Measurements from ENCODE around the gene NECTIN2. TPM values are rescaled to one million over a fixed set of nuclear protein-coding genes. Genes with fewer than 3 reads are reported as not detected.

NECTIN2 gene
- polyA plus RNA-seq, 1 experiment = 80.2 TPM

DNA sequence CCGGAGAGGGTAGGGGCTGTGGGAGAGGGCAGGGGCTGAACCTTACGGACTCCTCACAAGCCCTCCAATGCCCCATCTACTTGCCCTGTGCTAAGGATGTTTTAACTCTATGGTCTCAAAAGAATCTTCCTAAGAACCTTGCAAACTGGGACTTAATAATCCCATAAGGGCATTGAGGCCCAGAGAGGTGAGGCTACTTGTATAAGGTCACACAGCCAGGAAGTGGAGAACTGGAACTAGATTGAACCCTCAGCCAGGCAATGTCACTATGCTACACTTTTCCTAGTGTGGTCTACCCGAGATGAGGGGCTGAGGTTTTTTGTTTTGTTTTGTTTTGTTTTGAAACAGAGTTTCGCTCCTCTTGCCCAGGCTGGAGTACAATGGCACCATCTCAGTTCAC is 85.4 kb downstream of the NECTIN2 start:
- Histone ChIP-seq H3K4me3 (ENCODE audit: low read depth, low read length) (no peak overlapping the region), H3K9me3 (ENCODE audit: control insufficient read depth, insufficient read depth, low read length) (no peaks in the 10 kb centered on the region), H3K27me3 (ENCODE audit: control insufficient read depth, insufficient read depth, low read length) (no peaks in the 10 kb centered on the region), H3K27ac (ENCODE audit: low read depth, low read length) (no peak overlapping the region)
- CTCF ChIA-PET = no interaction called here
- no peak for DNase-seq (ENCODE audit: low read depth, low spot score)
- TF ChIP-seq, protein P1, sequence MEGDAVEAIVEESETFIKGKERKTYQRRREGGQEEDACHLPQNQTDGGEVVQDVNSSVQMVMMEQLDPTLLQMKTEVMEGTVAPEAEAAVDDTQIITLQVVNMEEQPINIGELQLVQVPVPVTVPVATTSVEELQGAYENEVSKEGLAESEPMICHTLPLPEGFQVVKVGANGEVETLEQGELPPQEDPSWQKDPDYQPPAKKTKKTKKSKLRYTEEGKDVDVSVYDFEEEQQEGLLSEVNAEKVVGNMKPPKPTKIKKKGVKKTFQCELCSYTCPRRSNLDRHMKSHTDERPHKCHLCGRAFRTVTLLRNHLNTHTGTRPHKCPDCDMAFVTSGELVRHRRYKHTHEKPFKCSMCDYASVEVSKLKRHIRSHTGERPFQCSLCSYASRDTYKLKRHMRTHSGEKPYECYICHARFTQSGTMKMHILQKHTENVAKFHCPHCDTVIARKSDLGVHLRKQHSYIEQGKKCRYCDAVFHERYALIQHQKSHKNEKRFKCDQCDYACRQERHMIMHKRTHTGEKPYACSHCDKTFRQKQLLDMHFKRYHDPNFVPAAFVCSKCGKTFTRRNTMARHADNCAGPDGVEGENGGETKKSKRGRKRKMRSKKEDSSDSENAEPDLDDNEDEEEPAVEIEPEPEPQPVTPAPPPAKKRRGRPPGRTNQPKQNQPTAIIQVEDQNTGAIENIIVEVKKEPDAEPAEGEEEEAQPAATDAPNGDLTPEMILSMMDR (IDR thresholded peaks at IDR 0.05; ENCODE audit: low read depth, low read length) = no peak
- POLR2A ChIA-PET = interaction anchor here (0.7 kb wide), 1 partner anchor 275 kb away, joined by 3 read pairs; no protein-coding TSS in a partner anchor

Other genes with a start within 250 kb of the NECTIN2 start
- gene IGSF23, start 232.7 kb upstream of the NECTIN2 start, polyA plus RNA-seq (2011; rRNA removed) = 0.27 and 0.37 TPM in 2 replicates
- gene PVR, start 202.4 kb upstream of the NECTIN2 start, polyA plus RNA-seq (2011; rRNA removed) = 125 and 151 TPM in 2 replicates
- gene CEACAM19, start 174.8 kb upstream of the NECTIN2 start, polyA plus RNA-seq (2011; rRNA removed) = 11.3 and 13.8 TPM in 2 replicates
- gene CEACAM16, start 147.1 kb upstream of the NECTIN2 start, polyA plus RNA-seq (2011; rRNA removed) = not detected in 2 replicates
- gene BCL3, start 97.6 kb upstream of the NECTIN2 start, polyA plus RNA-seq (2011; rRNA removed) = 5.6 and 11.0 TPM in 2 replicates
- gene CBLC, start 68.4 kb upstream of the NECTIN2 start, polyA plus RNA-seq (2011; rRNA removed) = not detected in 2 replicates
- gene BCAM, start 37.2 kb upstream of the NECTIN2 start, polyA plus RNA-seq (2011; rRNA removed) = 8.4 and 9.7 TPM in 2 replicates
- 21.7 and 27.1 TPM in 2 replicates for gene TOMM40, start 45.0 kb downstream of the NECTIN2 start, polyA plus RNA-seq (2011; rRNA removed)
- gene APOE, start 59.5 kb downstream of the NECTIN2 start, polyA plus RNA-seq (2011; rRNA removed) = 5.9 and 7.2 TPM in 2 replicates
- gene APOC1, start 68.3 kb downstream of the NECTIN2 start, polyA plus RNA-seq (2011; rRNA removed) = 3.4 and 4.9 TPM in 2 replicates
- not detected in 2 replicates for gene APOC4, start 95.9 kb downstream of the NECTIN2 start, polyA plus RNA-seq (2011; rRNA removed)
- not detected in 2 replicates for gene APOC2, start 99.8 kb downstream of the NECTIN2 start, polyA plus RNA-seq (2011; rRNA removed)
- 51.5 and 63.1 TPM in 2 replicates for gene CLPTM1, start 109.1 kb downstream of the NECTIN2 start, polyA plus RNA-seq (2011; rRNA removed)
- 9.9 and 13.9 TPM in 2 replicates for gene RELB, start 155.2 kb downstream of the NECTIN2 start, polyA plus RNA-seq (2011; rRNA removed)
- gene CLASRP, start 192.7 kb downstream of the NECTIN2 start, polyA plus RNA-seq (2011; rRNA removed) = 12.4 and 13.9 TPM in 2 replicates
- gene ZNF296, start 230.2 kb downstream of the NECTIN2 start, polyA plus RNA-seq (2011; rRNA removed) = not detected in 2 replicates
- gene GEMIN7, start 233.0 kb downstream of the NECTIN2 start, polyA plus RNA-seq (2011; rRNA removed) = 20.6 and 24.7 TPM in 2 replicates
- 8.6 and 11.2 TPM in 2 replicates for gene PPP1R37, start 246.9 kb downstream of the NECTIN2 start, polyA plus RNA-seq (2011; rRNA removed)

Data from AG04450 (cell line).